K562 (cell line): ENCODE data around the gene TRIP12. TPM values are rescaled to one million over a fixed set of nuclear protein-coding genes. Genes with fewer than 3 reads are reported as not detected.

Experiments used
- ARNT ChIP-seq, 2 experiments: fragments of 450-650 bp; IDR thresholded peaks; 2 replicates each; pipeline ENCODE4 v1.6.1; 2016; ENCODE audit warnings: mild to moderate bottlenecking in 1 of 2
- CCNT2 ChIP-seq: IDR thresholded peaks from 2 replicates; pipeline ENCODE4 v1.6.1; 2011; ENCODE audit warnings: borderline replicate concordance, low read depth, mild to moderate bottlenecking, moderate library complexity, mixed read lengths, low read length; ENCODE audit not compliant: insufficient read length; ENCODE audit errors: extremely low read depth
- CHD4 ChIP-seq: fragments of 200-600 bp; sonication (generic); IDR thresholded peaks from 3 replicates; pipeline ENCODE4 v1.6.1; 2012; ENCODE audit warnings: low read depth, mild to moderate bottlenecking, mixed read lengths, low read length, inconsistent platforms; ENCODE audit not compliant: insufficient read depth, insufficient replicate concordance, poor library complexity, severe bottlenecking
- CUX1 ChIP-seq: fragments of 200-800 bp; sonication (Bioruptor generic); IDR thresholded peaks from 2 replicates; pipeline ENCODE4 v1.6.1; 2016; ENCODE audit warnings: missing genetic modification characterization, missing compliant biosample characterization
- DMBX1 ChIP-seq: fragments of 250-450 bp; sonication (Bioruptor Pico); IDR thresholded peaks from 2 replicates; pipeline ENCODE4 v1.8.0; 2022; ENCODE audit warnings: inconsistent platforms, mild to moderate bottlenecking, moderate library complexity, borderline replicate concordance
- MAFF ChIP-seq: IDR thresholded peaks from 2 replicates; pipeline ENCODE4 v1.6.1; 2012; ENCODE audit warnings: low read length, improper control_type of control experiment
- NONO ChIP-seq, 2 experiments: fragments of 200-400 bp in 1 of 2; fragments of 450-650 bp in 1 of 2; formaldehyde crosslinking in 1 of 2; IDR thresholded peaks; 2 replicates each; pipeline ENCODE4 v1.6.1; 2017; ENCODE audit warnings: low read depth in 2 of 2, mild to moderate bottlenecking in 2 of 2, moderate library complexity in 2 of 2, low read length in 1 of 2
- POLR2G ChIP-seq: fragments of 200-400 bp; formaldehyde crosslinking; IDR thresholded peaks from 2 replicates; pipeline ENCODE4 v1.6.1; 2017; ENCODE audit warnings: low read depth, mild to moderate bottlenecking, antibody characterized with exemption, low read length, moderate library complexity
- PTBP1 ChIP-seq: fragments of 200-400 bp; formaldehyde crosslinking; IDR thresholded peaks from 2 replicates; pipeline ENCODE4 v1.6.1; 2017; ENCODE audit warnings: low read depth, low read length
- TSHZ1 ChIP-seq: fragments of 250-450 bp; sonication (Bioruptor Pico); IDR thresholded peaks from 2 replicates; pipeline ENCODE4 v1.4.0; 2020; ENCODE audit warnings: mild to moderate bottlenecking, moderate library complexity
- ZNF512 ChIP-seq: IDR thresholded peaks from 2 replicates; pipeline ENCODE4 v1.6.1; 2016; ENCODE audit warnings: missing genetic modification characterization, missing compliant biosample characterization
- ZNF518B ChIP-seq: fragments of 250-450 bp; sonication (Bioruptor Pico); IDR thresholded peaks from 2 replicates; pipeline ENCODE4 v1.5.0; 2021; ENCODE audit warnings: mild to moderate bottlenecking, moderate library complexity
- polyA plus RNA-seq, 8 experiments: library from polyadenylated mRNA; depleted of rRNA in 4 of 8; stranded (reverse) in 5 of 8; unstranded in 3 of 8; fragments of >200 nt; fragmentation: Nextera tagmentation in 2 of 8; fragmentation: Illumina TruSeq in 1 of 8; extraction: Ambion mirVana in 2 of 8; extraction: Trizol in 1 of 8; gene quantifications; 2 replicates each; pipeline versions ENCODE4 v1.2.1 to v1.2.3, GENCODE V29; 2011 to 2014; ENCODE audit warnings: inconsistent platforms in 1 of 8, missing spikeins in 1 of 8
- total RNA-seq, 7 experiments: library from RNA; depleted of rRNA in 6 of 7; stranded (reverse); fragments of >200 nt in 6 of 7; fragmentation: Illumina TruSeq in 2 of 7; extraction: Trizol in 2 of 7; gene quantifications; 2 replicates each; pipeline versions ENCODE4 v1.2.1 to v1.2.3, GENCODE V29; 2011 to 2021; ENCODE audit warnings: low replicate concordance in 1 of 7

TRIP12 gene
- total and polyA plus RNA-seq, 9 of the 15 experiments (the other 6 are each of a cell fraction or from before 2014, with no cell fraction given) = 15.2 to 131 (median 80.1) TPM

GRCh38 chr2:229921892-229922448 is at the start of gene TRIP12 (continued):
- TF ChIP-seq CUX1 (CRISPR knock-in tag) = no peak
- no peak for TF ChIP-seq ZNF512
- TF ChIP-seq DMBX1 = no peak
- TF ChIP-seq CCNT2 = peak; percentile 61
- no peak for TF ChIP-seq MAFF
- peak; percentile 68 for TF ChIP-seq POLR2G
- TF ChIP-seq ZNF518B (CRISPR knock-in tag) = no peak
- TF ChIP-seq PTBP1 = no peak
- TF ChIP-seq ARNT (IDR thresholded peaks at IDR 0.05) = no peak
- no peak for TF ChIP-seq NONO (IDR thresholded peaks at IDR 0.05; ENCODE audit: low read depth in 2 of 2, low read length in 1 of 2)
- TF ChIP-seq TSHZ1 = no peak
- TF ChIP-seq CHD4 = no peak
